Activated naive CD4-positive, alpha-beta T cell treated with anti-CD3 and anti-CD28 coated beads, Interleukin-2, amount 50 U/mL, for 72 hours (primary cell): ENCODE data around the gene NPFFR1. TPM values are rescaled to one million over a fixed set of nuclear protein-coding genes. Genes with fewer than 3 reads are reported as not detected.
"Not testable (repeated sequence)": the region's sequence is repeated elsewhere in the genome, so short reads cannot be mapped to it uniquely, and the experiment has no call there.

Experiments
- ATAC-seq, 2 donors: fragments of 150-1000 bp; cut with Tn5 transposase; 2 replicates each; pipeline ENCODE4 v1.10.0; 2021; ENCODE audit warnings: mild to moderate bottlenecking in 2 of 2, moderate library complexity in 2 of 2
- DNase-seq, 2 donors: peaks; one replicate each; pipeline ENCODE4 v3.0.0; 2021 to 2022; ENCODE audit warnings: low spot score in 2 of 2
- H3K27ac Mint-ChIP-seq, 2 donors: one replicate each; pipeline ENCODE4 v1.8.0; 2022; ENCODE audit warnings: mild to moderate bottlenecking in 2 of 2, mixed read lengths in 2 of 2
- H3K36me3 Mint-ChIP-seq, 2 donors: one replicate each; pipeline ENCODE4 v1.8.0; 2022; ENCODE audit warnings: mixed read lengths in 2 of 2
- H3K9me3 Mint-ChIP-seq, 2 donors: one replicate each; pipeline ENCODE4 v1.8.0; 2022; ENCODE audit warnings: mixed read lengths in 2 of 2
- total RNA-seq, 2 donors: library from RNA; stranded (reverse); gene quantifications; one replicate each; pipeline ENCODE4 v1.2.3, GENCODE V29; 2022

Gene NPFFR1
- total RNA-seq, 2 donors from 2014 or later, result not detected

GRCh38 chr10:70271996-70272924 lies 11.5 kb downstream of the NPFFR1 start:
- ATAC-seq, result peak; percentile 21 to 46
- no peaks in the 10 kb centered on the region for H3K36me3 Mint-ChIP-seq
- no peak for DNase-seq
- peak overlapping the region; percentile 29 to 31 for H3K27ac Mint-ChIP-seq
- H3K9me3 Mint-ChIP-seq, result no peaks in the 10 kb centered on the region

- no peaks in the 10 kb centered on the region for H3K9me3 Mint-ChIP-seq
- DNase-seq, result no peak
- H3K27ac Mint-ChIP-seq, result no peak overlapping the region
- H3K36me3 Mint-ChIP-seq, result no peaks in the 10 kb centered on the region
- peak in 1 of 2 donors; percentile 36 for ATAC-seq
These were observed 12.9 kb downstream of the NPFFR1 start for GRCh38 chr10:70270952-70271351.

DNA sequence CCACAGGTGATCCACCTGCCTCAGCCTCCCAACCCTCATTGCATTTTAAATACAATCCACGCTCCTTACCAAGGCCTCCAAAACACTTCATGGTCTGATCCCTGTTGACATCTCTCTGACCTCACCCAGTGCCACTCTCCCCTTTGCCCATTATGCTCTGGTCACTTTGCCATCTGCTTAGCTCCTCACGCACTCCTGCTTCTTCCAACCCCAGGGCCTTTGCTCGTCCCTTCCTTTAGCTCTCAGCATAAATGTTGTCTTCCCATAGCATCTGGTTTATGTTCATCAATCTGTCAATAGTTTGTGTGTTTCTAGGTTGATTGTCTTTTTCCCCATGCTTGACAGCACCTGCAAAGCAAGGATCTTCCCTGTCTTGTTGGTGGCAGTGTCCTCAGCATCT lies 14.1 kb downstream of the NPFFR1 start:
- H3K9me3 Mint-ChIP-seq, result no peaks in the 10 kb centered on the region
- H3K27ac Mint-ChIP-seq, result no peak overlapping the region
- no peaks in the 10 kb centered on the region for H3K36me3 Mint-ChIP-seq
- DNase-seq (no peak), ATAC-seq (no peak)

DNA sequence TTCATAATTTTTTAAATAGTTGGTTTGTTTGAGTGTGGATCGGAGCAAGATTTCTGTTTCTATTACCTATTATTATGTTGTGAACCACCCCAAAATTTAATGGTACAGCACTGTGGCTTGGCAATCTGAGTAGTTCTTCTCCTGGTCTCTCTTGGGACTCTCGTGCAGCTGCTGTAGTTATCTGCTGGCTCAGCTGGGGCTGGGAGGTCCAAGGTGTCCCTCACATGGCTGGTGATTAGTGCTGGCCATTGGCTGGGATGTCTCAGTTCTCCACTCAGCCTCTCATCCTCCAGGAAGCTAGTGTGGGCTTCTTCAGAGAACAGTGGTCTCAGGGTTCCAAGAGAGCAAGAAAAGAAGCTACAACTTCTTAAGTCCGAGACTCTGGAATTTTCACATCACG lies 15.4 kb downstream of the NPFFR1 start:
- DNase-seq, result no peak
- ATAC-seq, result no peak
- H3K9me3 Mint-ChIP-seq, result no peaks in the 10 kb centered on the region
- H3K27ac Mint-ChIP-seq, result no peak overlapping the region
- H3K36me3 Mint-ChIP-seq, result no peaks in the 10 kb centered on the region

DNA sequence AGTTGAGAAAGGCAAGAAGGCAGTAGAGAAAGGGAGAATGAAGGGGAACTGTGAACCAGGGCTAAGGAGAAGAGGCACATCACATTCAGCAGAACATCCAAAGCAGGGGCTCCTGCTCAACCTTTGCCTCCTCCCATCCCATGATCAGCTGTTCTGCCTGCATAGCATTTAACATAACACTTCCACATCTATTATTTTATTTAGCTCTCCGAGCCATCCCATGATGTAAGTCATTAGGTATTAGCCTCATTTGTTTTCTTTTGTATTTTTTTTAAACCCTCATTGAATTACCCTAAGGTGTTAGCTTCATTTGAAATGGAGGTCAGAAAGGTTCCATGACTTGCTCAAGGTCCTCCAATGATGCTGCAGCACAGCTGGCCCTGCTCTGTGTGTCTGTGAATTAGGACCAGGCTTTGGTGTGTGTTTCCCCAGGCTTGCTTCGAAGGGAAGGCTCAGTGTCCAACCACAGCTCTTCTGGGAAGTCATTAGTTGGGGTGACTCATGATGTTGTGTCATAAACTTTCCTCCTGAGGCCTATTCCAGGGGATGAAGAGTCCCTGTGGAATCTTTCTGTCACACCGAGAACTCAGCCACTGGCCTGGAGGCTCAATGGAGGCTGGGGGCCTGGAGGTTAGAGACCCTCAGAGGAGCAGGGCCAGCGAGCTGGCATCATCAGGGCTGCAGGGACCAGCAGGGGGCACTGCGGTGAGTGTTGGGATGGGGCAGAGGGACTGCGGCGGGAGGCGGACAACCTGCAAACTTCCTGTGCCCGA lies 16.5 kb downstream of the NPFFR1 start:
- Mint-ChIP-seq H3K36me3 (no peaks in the 10 kb centered on the region), H3K27ac (peak overlapping the region; percentile 10 to 67), H3K9me3 (no peaks in the 10 kb centered on the region)
- ATAC-seq (peak; percentile 48 to 67), DNase-seq (peak in 1 of 2 donors; percentile 16)

GRCh38 chr10:70266701-70267100 lies 17.1 kb downstream of the NPFFR1 start:
- Mint-ChIP-seq H3K36me3 (peaks cover under 1 to 1% of the 10 kb centered on the region in 2 donors), H3K27ac (no peak overlapping the region), H3K9me3 (no peaks in the 10 kb centered on the region)
- DNase-seq (no peak), ATAC-seq (no peak)

- Mint-ChIP-seq H3K27ac (no peak overlapping the region), H3K36me3 (peaks cover 7 to 8% of the 10 kb centered on the region in 2 donors), H3K9me3 (peaks cover 4% of the 10 kb centered on the region in 2 donors)
- ATAC-seq, result no peak
- DNase-seq, result no peak
These were observed 17.7 kb downstream of the NPFFR1 start for GRCh38 chr10:70266056-70266455.

- H3K9me3 Mint-ChIP-seq, result peaks cover 5 to 7% of the 10 kb centered on the region in 2 donors
- ATAC-seq (peak in 1 of 2 donors; percentile 20), DNase-seq (no peak)
- peaks cover 9 to 11% of the 10 kb centered on the region in 2 donors for H3K36me3 Mint-ChIP-seq
- no peak overlapping the region for H3K27ac Mint-ChIP-seq
These were observed 18.6 kb downstream of the NPFFR1 start for GRCh38 chr10:70265032-70265689.

GRCh38 chr10:70260734-70261133 lies 23.1 kb downstream of the NPFFR1 start:
- Mint-ChIP-seq H3K9me3 (peaks cover 5 to 7% of the 10 kb centered on the region in 2 donors), H3K27ac (no peak overlapping the region)
- ATAC-seq, result no peak

GRCh38 chr10:70260259-70260658 lies 23.5 kb downstream of the NPFFR1 start:
- DNase-seq, result no peak
- ATAC-seq, result no peak
- peaks cover 5 to 7% of the 10 kb centered on the region in 2 donors for H3K9me3 Mint-ChIP-seq
- peaks cover 9 to 11% of the 10 kb centered on the region in 2 donors for H3K36me3 Mint-ChIP-seq
- H3K27ac Mint-ChIP-seq, result no peak overlapping the region

More at GRCh38 chr10:70260734-70261133, 23.1 kb downstream of the NPFFR1 start:
- DNase-seq, result no peak
- peaks cover 9 to 11% of the 10 kb centered on the region in 2 donors for H3K36me3 Mint-ChIP-seq

DNA sequence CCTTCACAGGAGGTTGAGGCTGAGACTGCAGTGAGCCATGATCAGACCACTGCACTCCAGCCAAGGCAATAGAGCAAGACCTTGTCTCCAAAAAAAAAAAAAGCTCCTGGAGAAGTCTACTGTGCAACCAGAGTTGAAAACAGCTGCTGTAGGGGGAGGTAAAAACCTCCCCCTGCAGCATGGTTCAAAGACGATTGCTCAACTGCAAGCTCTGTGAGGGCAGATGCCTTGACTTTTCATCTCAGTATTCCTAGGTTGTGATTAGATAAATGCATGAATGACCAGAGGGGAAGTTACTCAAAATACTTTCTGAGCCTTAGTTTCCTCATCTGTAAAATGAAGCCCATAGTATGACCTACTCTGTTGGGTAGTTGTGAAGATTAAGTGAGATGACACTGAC lies 25.6 kb downstream of the NPFFR1 start:
- Mint-ChIP-seq H3K36me3 (peaks cover 9 to 11% of the 10 kb centered on the region in 2 donors), H3K9me3 (peaks cover 5 to 7% of the 10 kb centered on the region in 2 donors), H3K27ac (no peak overlapping the region)
- DNase-seq, result no peak
- ATAC-seq, result no peak

- H3K36me3 Mint-ChIP-seq, result peaks cover 9 to 11% of the 10 kb centered on the region in 2 donors
- ATAC-seq, DNase-seq, H3K27ac Mint-ChIP-seq, H3K9me3 Mint-ChIP-seq: not testable (repeated sequence)
These were observed 26.0 kb downstream of the NPFFR1 start for GRCh38 chr10:70257816-70258215.

GRCh38 chr10:70256463-70256862 lies 27.3 kb downstream of the NPFFR1 start:
- Mint-ChIP-seq H3K9me3 (peaks cover 5 to 7% of the 10 kb centered on the region in 2 donors), H3K27ac (no peak overlapping the region), H3K36me3 (peaks cover 5 to 7% of the 10 kb centered on the region in 2 donors)
- ATAC-seq (no peak), DNase-seq (no peak)

- Mint-ChIP-seq H3K27ac (no peak overlapping the region), H3K9me3 (no peaks in the 10 kb centered on the region), H3K36me3 (no peaks in the 10 kb centered on the region)
- no peak for DNase-seq
- ATAC-seq, result peak; percentile 67 to 71
These were observed 28.2 kb downstream of the NPFFR1 start for GRCh38 chr10:70255329-70256299.

- no peaks in the 10 kb centered on the region for H3K36me3 Mint-ChIP-seq
- ATAC-seq, result no peak
These were observed 29.0 kb downstream of the NPFFR1 start for GRCh38 chr10:70254778-70255328.

More at GRCh38 chr10:70254778-70255328, 29.0 kb downstream of the NPFFR1 start:
- Mint-ChIP-seq H3K27ac (no peak overlapping the region), H3K9me3 (no peaks in the 10 kb centered on the region)
- DNase-seq, result peak in 1 of 2 donors; percentile 11
